HepG2 (cell line): Measurements from ENCODE around the gene TTC23. TPM values are rescaled to one million over a fixed set of nuclear protein-coding genes. Genes with fewer than 3 reads are reported as not detected.

Experiments
- ATAC-seq: fragments of 200-7000 bp; cut with Tn5 transposase; 3 replicates; pipeline ENCODE4 v1.9.1; 2020; ENCODE audit warnings: mild to moderate bottlenecking, moderate library complexity
- BruUV-seq: library from RNA; stranded (reverse); fragments of 400-500 nt; replicated peaks from 2 replicates; lab custom pipeline; 2021; lab: Mats Ljungman, UMichigan
- CTCF ChIA-PET: fragments of 300-600 bp; formaldehyde crosslinking; extraction: SDS; loops from one replicate; lab custom pipeline; 2021; ENCODE audit warnings: low total read pairs, inconsistent platforms, low intra/inter-chr PET ratio; lab: Yijun Ruan, JAX
- POLR2A ChIA-PET: fragments of 350-600 bp; sonication (Branson Sonifier 250); formaldehyde crosslinking; loops from one replicate; lab custom pipeline; 2020; ENCODE audit warnings: antibody characterized with exemption, inconsistent platforms; lab: Yijun Ruan, JAX
- DNase-seq: peaks from one replicate; pipeline ENCODE4 v3.0.0-alpha.2; 2015; ENCODE audit warnings: low spot score
- FAIRE-seq: peaks from 3 replicates; lab custom pipeline; 2011; peaks lifted over from hg19 to GRCh38; lab: Jason Lieb, UNC
- H2AFZ ChIP-seq: one replicate; pipeline ENCODE4 v1.6.1; 2011; ENCODE audit warnings: low read length, inconsistent platforms
- H3K27ac ChIP-seq: fragments of 300-600 bp; 3 replicates; pipeline ENCODE4 v1.8.0; 2011; ENCODE audit warnings: mixed run types, mild to moderate bottlenecking, mixed read lengths, low read length, inconsistent platforms; ENCODE audit not compliant: insufficient read depth; ENCODE audit errors: extremely low read length
- H3K27me3 ChIP-seq, 2 experiments: fragments of 200-600 bp in 1 of 2; 2 replicates in 1 of 2; 3 replicates in 1 of 2; pipeline versions ENCODE4 v1.6.0 to v1.8.0; 2011; ENCODE audit warnings: low read length in 2 of 2, mild to moderate bottlenecking in 2 of 2, moderate library complexity in 2 of 2, inconsistent platforms in 1 of 2; ENCODE audit not compliant: insufficient read depth in 2 of 2, control insufficient read depth in 1 of 2
- H3K36me3 ChIP-seq, 2 experiments: fragments of 200-600 bp in 1 of 2; replicated peaks in 1 of 2; 2 replicates in 1 of 2; 3 replicates in 1 of 2; pipeline versions ENCODE4 v1.5.1 to v1.8.0; 2011; ENCODE audit warnings: low read length in 2 of 2, inconsistent platforms in 1 of 2; ENCODE audit not compliant: insufficient read depth in 2 of 2, control insufficient read depth in 1 of 2
- H3K4me1 ChIP-seq: 2 replicates; pipeline ENCODE4 v1.5.1; 2012; ENCODE audit warnings: low read length, inconsistent platforms; ENCODE audit not compliant: insufficient read depth
- H3K4me2 ChIP-seq: 2 replicates; pipeline ENCODE4 v1.6.0; 2011; ENCODE audit warnings: low read depth, low read length, inconsistent platforms
- H3K4me3 ChIP-seq, 3 experiments: fragments of 200-600 bp in 1 of 3; sonication (generic), shearing (Covaris generic) in 1 of 3; replicated peaks in 1 of 3; 2 replicates each; pipeline ENCODE4 v1.5.1; 2011 to 2016; ENCODE audit warnings: low read length in 3 of 3, inconsistent platforms in 2 of 3, low read depth in 2 of 3, mild to moderate bottlenecking in 2 of 3, control low read depth in 1 of 3, mixed read lengths in 1 of 3; ENCODE audit not compliant: insufficient read depth in 1 of 3
- H3K79me2 ChIP-seq: one replicate; pipeline ENCODE4 v1.6.1; 2011; ENCODE audit warnings: low read length, inconsistent platforms; ENCODE audit not compliant: insufficient read depth
- H3K9ac ChIP-seq: 2 replicates; pipeline ENCODE4 v1.6.0; 2011; ENCODE audit warnings: mild to moderate bottlenecking, low read depth, low read length, inconsistent platforms; ENCODE audit not compliant: insufficient read depth
- H3K9me3 ChIP-seq: 2 replicates; pipeline ENCODE4 v1.5.1; 2012; ENCODE audit warnings: mild to moderate bottlenecking, low read length
- H4K20me1 ChIP-seq: 2 replicates; pipeline ENCODE4 v1.6.0; 2011; ENCODE audit warnings: inconsistent platforms, mild to moderate bottlenecking, low read length, moderate library complexity; ENCODE audit not compliant: insufficient read depth
- FOSL1 ChIP-seq: sonication (generic); formaldehyde crosslinking; IDR thresholded peaks from 2 replicates; pipeline ENCODE4 v1.9.0; 2021; ENCODE audit warnings: missing genetic modification reagents, borderline replicate concordance
- NCOR1 ChIP-seq: fragments of 200-600 bp; sonication (generic); IDR thresholded peaks from 2 replicates; pipeline ENCODE4 v1.7.0; 2017; ENCODE audit warnings: antibody characterized with exemption, low read length, borderline replicate concordance
- ONECUT2 ChIP-seq: sonication (generic); formaldehyde crosslinking; IDR thresholded peaks from 2 replicates; pipeline ENCODE4 v1.4.0; 2020; ENCODE audit warnings: missing genetic modification reagents
- PHF8 ChIP-seq: sonication (generic); formaldehyde crosslinking; IDR thresholded peaks from 2 replicates; pipeline ENCODE4 v1.5.0; 2020; ENCODE audit warnings: missing genetic modification reagents
- PLRG1 ChIP-seq: fragments of 450-650 bp; conservative IDR thresholded peaks from 2 replicates; pipeline ENCODE4 v1.6.1; 2016
- TERF1 ChIP-seq: sonication (generic); formaldehyde crosslinking; IDR thresholded peaks from 2 replicates; pipeline ENCODE4 v1.8.0; 2022; ENCODE audit warnings: mild to moderate bottlenecking, missing genetic modification reagents, moderate library complexity
- TMF1 ChIP-seq: sonication (generic); formaldehyde crosslinking; IDR thresholded peaks from 2 replicates; pipeline ENCODE4 v1.8.1; 2022; ENCODE audit warnings: low read depth, missing genetic modification reagents
- ZNF17 ChIP-seq: sonication (generic); formaldehyde crosslinking; IDR thresholded peaks from 2 replicates; pipeline ENCODE4 v1.5.0; 2020; ENCODE audit warnings: mild to moderate bottlenecking, missing genetic modification reagents
- ZNF256 ChIP-seq: sonication (generic); formaldehyde crosslinking; conservative IDR thresholded peaks from 2 replicates; pipeline ENCODE4 v1.4.0; 2020; ENCODE audit warnings: missing genetic modification reagents
- ZNF333 ChIP-seq: sonication (generic); formaldehyde crosslinking; IDR thresholded peaks from 2 replicates; pipeline ENCODE4 v1.4.0; 2020; ENCODE audit warnings: mild to moderate bottlenecking, missing genetic modification reagents, borderline replicate concordance
- ZNF441 ChIP-seq: sonication (generic); formaldehyde crosslinking; IDR thresholded peaks from 2 replicates; pipeline ENCODE4 v1.7.0; 2021; ENCODE audit warnings: missing genetic modification reagents, borderline replicate concordance
- ZNF7 ChIP-seq: IDR thresholded peaks from 2 replicates; pipeline ENCODE4 v1.6.1; 2016; ENCODE audit warnings: missing biosample characterization, missing genetic modification reagents
- whole genome bisulfite sequencing: methylation state at CpG from one replicate; pipeline ENCODE4 v1.1.6; 2017; ENCODE audit warnings: low lambda C conversion rate; 5-methylcytosine and 5-hydroxymethylcytosine counted together
- in situ Hi-C: cut with HindIII; loops from 2 replicates; pipeline ENCODE4 v1.10.0; 2017; ENCODE audit warnings: low pct_unique_long_range_greater_than_20kb; ENCODE audit not compliant: extremely low pct_ligation_motif_present
- intact Hi-C: fragments of 100-400 bp; cut with micrococcal nuclease; formaldehyde crosslinking; loops from one replicate; pipeline ENCODE4 v1.10.0; 2022; ENCODE audit not compliant: unreplicated experiment
- polyA plus RNA-seq, 8 experiments: library from polyadenylated mRNA; depleted of rRNA in 3 of 8; stranded (reverse) in 7 of 8; unstranded in 1 of 8; fragments of >200 nt; fragmentation: Illumina TruSeq in 4 of 8; extraction: Trizol in 4 of 8; gene quantifications; 2 replicates each; pipeline versions ENCODE4 v1.2.1 to v1.2.3, GENCODE V29; 2011 to 2016; ENCODE audit warnings: low read depth in 4 of 8, missing spikeins in 1 of 8, mixed read lengths in 1 of 8; ENCODE audit not compliant: insufficient read depth in 1 of 8
- total RNA-seq, 5 experiments: library from RNA; depleted of rRNA; stranded (reverse); fragments of >200 nt; fragmentation: Illumina TruSeq; extraction: Trizol; gene quantifications; 2 replicates each; pipeline ENCODE4 v1.2.3, GENCODE V29; 2016; ENCODE audit warnings: low read depth in 1 of 5
- TF ChIP-seq, protein P1 (sequence below): sonication (generic); formaldehyde crosslinking; IDR thresholded peaks from 2 replicates; pipeline ENCODE4 v1.4.0; 2020; ENCODE audit warnings: missing genetic modification reagents
- TF ChIP-seq, protein P2 (sequence below): IDR thresholded peaks from 2 replicates; pipeline ENCODE4 v1.6.1; 2016; ENCODE audit warnings: missing compliant biosample characterization, missing genetic modification reagents, borderline replicate concordance

TTC23 gene
- total and polyA plus RNA-seq, 2 of the 13 experiments (the other 11 are each of a cell fraction or from before 2014, with no cell fraction given), result 1.6 to 11.7 TPM

- CTCF ChIA-PET, result no interaction called here
- DNase-seq, result no peak
- H3K79me2 ChIP-seq, result no peaks in the 10 kb centered on the region
- 97% methylated on average over 10 of the region's 10 CpGs for WGBS
- intact Hi-C loops, result no loop called here
- in situ Hi-C loops, result no loop called here
- no peaks in the 10 kb centered on the region for H3K27me3 ChIP-seq
- no peak for FAIRE-seq
- no peak overlapping the region for H3K4me2 ChIP-seq
- TF ChIP-seq NCOR1 (no peak), ZNF441 (CRISPR knock-in tag) (no peak), ONECUT2 (no peak), ZNF333 (CRISPR knock-in tag) (no peak), PHF8 (no peak), ZNF256 (no peak), ZNF17 (CRISPR knock-in tag) (no peak), ZNF7 (CRISPR knock-in tag) (no peak), FOSL1 (CRISPR knock-in tag) (no peak), PLRG1 (no peak), TMF1 (CRISPR knock-in tag) (no peak), TERF1 (CRISPR knock-in tag) (no peak)
- TF ChIP-seq, protein P1, sequence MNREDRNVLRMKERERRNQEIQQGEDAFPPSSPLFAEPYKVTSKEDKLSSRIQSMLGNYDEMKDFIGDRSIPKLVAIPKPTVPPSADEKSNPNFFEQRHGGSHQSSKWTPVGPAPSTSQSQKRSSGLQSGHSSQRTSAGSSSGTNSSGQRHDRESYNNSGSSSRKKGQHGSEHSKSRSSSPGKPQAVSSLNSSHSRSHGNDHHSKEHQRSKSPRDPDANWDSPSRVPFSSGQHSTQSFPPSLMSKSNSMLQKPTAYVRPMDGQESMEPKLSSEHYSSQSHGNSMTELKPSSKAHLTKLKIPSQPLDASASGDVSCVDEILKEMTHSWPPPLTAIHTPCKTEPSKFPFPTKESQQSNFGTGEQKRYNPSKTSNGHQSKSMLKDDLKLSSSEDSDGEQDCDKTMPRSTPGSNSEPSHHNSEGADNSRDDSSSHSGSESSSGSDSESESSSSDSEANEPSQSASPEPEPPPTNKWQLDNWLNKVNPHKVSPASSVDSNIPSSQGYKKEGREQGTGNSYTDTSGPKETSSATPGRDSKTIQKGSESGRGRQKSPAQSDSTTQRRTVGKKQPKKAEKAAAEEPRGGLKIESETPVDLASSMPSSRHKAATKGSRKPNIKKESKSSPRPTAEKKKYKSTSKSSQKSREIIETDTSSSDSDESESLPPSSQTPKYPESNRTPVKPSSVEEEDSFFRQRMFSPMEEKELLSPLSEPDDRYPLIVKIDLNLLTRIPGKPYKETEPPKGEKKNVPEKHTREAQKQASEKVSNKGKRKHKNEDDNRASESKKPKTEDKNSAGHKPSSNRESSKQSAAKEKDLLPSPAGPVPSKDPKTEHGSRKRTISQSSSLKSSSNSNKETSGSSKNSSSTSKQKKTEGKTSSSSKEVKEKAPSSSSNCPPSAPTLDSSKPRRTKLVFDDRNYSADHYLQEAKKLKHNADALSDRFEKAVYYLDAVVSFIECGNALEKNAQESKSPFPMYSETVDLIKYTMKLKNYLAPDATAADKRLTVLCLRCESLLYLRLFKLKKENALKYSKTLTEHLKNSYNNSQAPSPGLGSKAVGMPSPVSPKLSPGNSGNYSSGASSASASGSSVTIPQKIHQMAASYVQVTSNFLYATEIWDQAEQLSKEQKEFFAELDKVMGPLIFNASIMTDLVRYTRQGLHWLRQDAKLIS, result no peak
- TF ChIP-seq, protein P2, sequence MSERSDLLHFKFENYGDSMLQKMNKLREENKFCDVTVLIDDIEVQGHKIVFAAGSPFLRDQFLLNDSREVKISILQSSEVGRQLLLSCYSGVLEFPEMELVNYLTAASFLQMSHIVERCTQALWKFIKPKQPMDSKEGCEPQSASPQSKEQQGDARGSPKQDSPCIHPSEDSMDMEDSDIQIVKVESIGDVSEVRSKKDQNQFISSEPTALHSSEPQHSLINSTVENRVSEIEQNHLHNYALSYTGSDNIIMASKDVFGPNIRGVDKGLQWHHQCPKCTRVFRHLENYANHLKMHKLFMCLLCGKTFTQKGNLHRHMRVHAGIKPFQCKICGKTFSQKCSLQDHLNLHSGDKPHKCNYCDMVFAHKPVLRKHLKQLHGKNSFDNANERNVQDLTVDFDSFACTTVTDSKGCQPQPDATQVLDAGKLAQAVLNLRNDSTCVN (CRISPR knock-in tag), result no peak
- TF ChIP-seq, all 625 proteins: peak for 0
- Histone ChIP-seq H3K4me1 (peaks cover 24% of the 10 kb centered on the region), H3K9me3 (no peaks in the 10 kb centered on the region), H3K4me3 (no peak overlapping the region), H3K36me3 (no peaks in the 10 kb centered on the region; a peak in 1 of 5 replicates), H3K9ac (no peak overlapping the region), H4K20me1 (no peaks in the 10 kb centered on the region), H2AFZ (no peak overlapping the region), H3K27ac (no peak overlapping the region)
- ATAC-seq, result no peak
- POLR2A ChIA-PET, result interaction anchor here (0.6 kb wide), 1 partner anchor 9 kb away, joined by 3 read pairs; no protein-coding TSS in a partner anchor
- no TSS peak for BruUV-seq
These were observed 128.2 kb downstream of the TTC23 start for GRCh38 chr15:99121207-99121606.
